ENCODE measurements around the gene LSM10.

Gene LSM10

DNA sequence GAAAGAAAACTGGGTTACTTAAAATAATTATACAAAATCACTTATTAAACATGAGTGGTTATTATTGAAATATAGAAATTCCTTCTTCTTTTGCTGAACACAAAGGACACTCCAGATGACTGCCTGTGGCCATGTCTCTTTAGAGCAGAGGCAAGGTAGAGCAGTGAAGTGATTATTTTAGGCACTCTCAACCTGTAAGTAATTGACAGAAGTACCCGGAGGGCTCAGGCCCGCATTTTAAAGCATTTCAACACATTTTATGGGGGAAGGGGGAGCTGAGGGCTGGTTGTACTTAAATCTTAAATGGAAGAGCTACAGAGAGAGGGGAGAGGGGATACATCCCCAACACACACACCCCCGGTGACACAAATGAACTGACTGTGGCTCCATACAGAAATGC is 42.3 kb upstream of the LSM10 start:
- TF ChIP-seq, protein P1, sequence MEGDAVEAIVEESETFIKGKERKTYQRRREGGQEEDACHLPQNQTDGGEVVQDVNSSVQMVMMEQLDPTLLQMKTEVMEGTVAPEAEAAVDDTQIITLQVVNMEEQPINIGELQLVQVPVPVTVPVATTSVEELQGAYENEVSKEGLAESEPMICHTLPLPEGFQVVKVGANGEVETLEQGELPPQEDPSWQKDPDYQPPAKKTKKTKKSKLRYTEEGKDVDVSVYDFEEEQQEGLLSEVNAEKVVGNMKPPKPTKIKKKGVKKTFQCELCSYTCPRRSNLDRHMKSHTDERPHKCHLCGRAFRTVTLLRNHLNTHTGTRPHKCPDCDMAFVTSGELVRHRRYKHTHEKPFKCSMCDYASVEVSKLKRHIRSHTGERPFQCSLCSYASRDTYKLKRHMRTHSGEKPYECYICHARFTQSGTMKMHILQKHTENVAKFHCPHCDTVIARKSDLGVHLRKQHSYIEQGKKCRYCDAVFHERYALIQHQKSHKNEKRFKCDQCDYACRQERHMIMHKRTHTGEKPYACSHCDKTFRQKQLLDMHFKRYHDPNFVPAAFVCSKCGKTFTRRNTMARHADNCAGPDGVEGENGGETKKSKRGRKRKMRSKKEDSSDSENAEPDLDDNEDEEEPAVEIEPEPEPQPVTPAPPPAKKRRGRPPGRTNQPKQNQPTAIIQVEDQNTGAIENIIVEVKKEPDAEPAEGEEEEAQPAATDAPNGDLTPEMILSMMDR (IDR thresholded peaks at IDR 0.05) = no peak
- Histone ChIP-seq H3K4me3 (no peak overlapping the region), H3K27ac (no peak overlapping the region)
- no peak for DNase-seq (ENCODE audit: low spot score)

DNA sequence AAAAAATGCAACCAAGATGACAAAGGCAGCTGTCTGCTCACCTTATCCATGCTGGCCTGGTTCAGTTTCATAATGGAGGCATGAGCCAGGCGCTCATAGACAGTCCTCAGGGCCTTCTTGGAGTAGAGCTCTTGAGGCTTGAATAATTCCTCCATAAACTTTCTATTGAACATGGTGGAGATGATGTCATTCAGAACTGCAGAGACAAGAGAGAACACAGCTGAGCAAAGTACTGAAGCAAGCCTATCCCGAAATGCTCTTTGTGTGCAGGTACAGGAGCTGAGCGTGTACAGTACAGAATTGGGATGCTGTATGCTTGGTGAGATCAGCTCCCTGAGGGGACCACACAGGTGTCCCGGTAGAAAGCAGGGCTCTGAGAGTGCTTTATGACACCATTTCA is 41.0 kb upstream of the LSM10 start:
- DNase-seq (ENCODE audit: low spot score) = no peak
- Histone ChIP-seq H3K27ac (no peak overlapping the region), H3K4me3 (no peak overlapping the region)
- TF ChIP-seq, protein P1 (IDR thresholded peaks at IDR 0.05) = no peak

- Histone ChIP-seq H3K4me3 (no peak overlapping the region), H3K27ac (no peak overlapping the region)
- no peak for DNase-seq (ENCODE audit: low spot score)
- TF ChIP-seq, protein P1 (IDR thresholded peaks at IDR 0.05) = no peak
Measured at GRCh38 chr1:36436821-36437220, 39.1 kb upstream of the LSM10 start.

DNA sequence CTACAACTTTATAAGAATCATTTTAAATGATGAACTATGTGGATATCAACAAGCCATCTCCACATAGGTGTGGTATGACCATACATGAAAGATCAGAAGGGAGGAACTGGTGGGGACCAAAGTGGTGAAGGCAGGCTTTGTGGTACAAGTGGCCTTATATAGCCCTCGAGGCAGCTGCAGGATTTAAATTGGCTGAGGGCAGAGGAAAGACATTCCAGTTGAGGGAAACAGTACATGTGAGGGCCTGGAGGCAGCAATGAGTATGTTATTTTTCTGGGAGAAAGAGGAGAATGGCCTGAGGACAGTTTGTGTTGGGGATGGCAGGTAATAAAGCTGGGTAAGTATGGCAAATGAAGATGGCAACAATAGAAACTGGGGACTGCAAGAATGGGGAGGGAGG is 35.4 kb upstream of the LSM10 start:
- TF ChIP-seq, protein P1 (IDR thresholded peaks at IDR 0.05) = no peak
- no peak for DNase-seq (ENCODE audit: low spot score)
- Histone ChIP-seq H3K4me3 (no peak overlapping the region), H3K27ac (no peak overlapping the region)

GRCh38 chr1:36432616-36433015 is 34.9 kb upstream of the LSM10 start:
- DNase-seq (ENCODE audit: low spot score) = no peak
- TF ChIP-seq, protein P1 (IDR thresholded peaks at IDR 0.05) = no peak
- Histone ChIP-seq H3K4me3 (no peak overlapping the region), H3K27ac (no peak overlapping the region)

DNA sequence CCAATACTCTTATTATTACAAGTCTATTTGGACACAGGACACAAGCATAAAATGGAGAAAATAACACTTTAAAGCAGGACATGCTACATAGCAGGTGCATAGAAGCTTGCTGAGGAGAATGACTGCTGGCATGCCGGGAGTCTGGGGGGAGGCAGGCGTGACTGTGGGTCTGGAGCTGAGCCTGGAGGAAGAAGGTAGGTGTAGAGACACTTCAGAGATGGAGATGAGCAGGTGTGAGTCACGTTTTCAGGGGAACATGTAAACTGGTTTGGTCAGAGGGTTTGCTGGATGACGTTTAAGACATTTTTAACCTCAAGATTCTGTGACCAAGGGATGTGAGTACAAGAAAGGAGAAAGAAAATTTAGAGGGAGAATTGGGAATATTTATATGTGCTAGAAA is 28.1 kb upstream of the LSM10 start:
- DNase-seq (ENCODE audit: low spot score) = no peak
- no peak overlapping the region for H3K4me3 ChIP-seq
- TF ChIP-seq, protein P1 (IDR thresholded peaks at IDR 0.05) = no peak
- H3K27ac ChIP-seq = no peak overlapping the region

GRCh38 chr1:36421649-36422048 is 23.9 kb upstream of the LSM10 start:
- no peak for DNase-seq (ENCODE audit: low spot score)
- H3K4me3 ChIP-seq = no peak overlapping the region
- TF ChIP-seq, protein P1 (IDR thresholded peaks at IDR 0.05) = no peak
- no peak overlapping the region for H3K27ac ChIP-seq
